ENCODE data around the gene FCHSD2.
A peak's percentile ranks its signal among the peaks of the same experiment; 100 is the strongest.

The FCHSD2 gene

DNA sequence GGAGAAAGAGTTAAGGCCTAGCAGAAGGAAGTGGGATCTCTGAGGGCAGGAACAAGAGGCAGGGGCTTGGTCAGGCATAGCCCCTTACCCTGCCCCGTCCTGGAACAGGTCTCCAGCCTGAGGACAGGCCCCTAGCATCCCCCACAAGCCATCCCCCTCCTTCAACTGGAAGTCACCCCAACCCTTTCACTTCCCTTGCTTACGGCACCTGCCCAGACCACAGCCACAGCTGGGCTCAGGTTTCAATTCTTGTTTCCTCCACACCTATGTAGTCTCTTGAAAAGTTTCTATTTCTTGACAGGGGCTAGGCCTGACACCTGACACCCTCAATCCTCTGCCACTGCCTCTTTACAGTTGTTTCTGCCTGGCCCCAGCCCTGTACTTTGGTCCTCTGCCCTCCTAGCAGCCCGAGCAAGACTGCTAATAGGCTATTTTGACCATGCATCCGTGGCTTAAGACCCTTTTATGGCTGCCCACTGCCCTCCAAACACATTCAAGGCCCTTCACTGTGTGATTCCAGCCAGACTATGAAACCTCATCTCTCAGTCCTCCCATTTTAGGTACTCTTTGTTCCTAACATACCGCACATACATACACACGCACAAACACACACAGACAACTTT lies 10.9 kb upstream of the FCHSD2 start:
- peak; percentile 36 to 89 (median 84) for DNase-seq
- Histone ChIP-seq H3K36me3 (ENCODE audit: control insufficient read depth in 4 of 4, insufficient read depth in 4 of 4, low read length in 3 of 4) (no peaks in the 10 kb centered on the region), H3K27me3 (replicated peaks in 2 of 5; ENCODE audit: control insufficient read depth in 4 of 5, insufficient read depth in 5 of 5, low read length in 4 of 5) (no peaks in the 10 kb centered on the region), H3K4me1 (ENCODE audit: control extremely low read depth in 1 of 4, control insufficient read depth in 4 of 4, insufficient read depth in 4 of 4, low read length in 3 of 4) (peaks cover 22 to 98% (median 86%) of the 10 kb centered on the region in 4 experiments), H3K4me3 (ENCODE audit: control insufficient read depth in 1 of 7, extremely low read depth in 1 of 7, insufficient read depth in 4 of 7, low read depth in 2 of 7, low read length in 6 of 7) (no peak overlapping the region), H3K27ac (ENCODE audit: insufficient read depth in 1 of 2, low read depth in 1 of 2, low read length in 2 of 2, poor library complexity in 1 of 2, severe bottlenecking in 2 of 2) (peak overlapping the region; percentile 81 to 87), H3K9me3 (ENCODE audit: control extremely low read depth in 1 of 5, control insufficient read depth in 4 of 5, insufficient read depth in 2 of 5, low read depth in 1 of 5, low read length in 4 of 5) (no peaks in the 10 kb centered on the region)
- 64% methylated on average over 5 of the region's 6 CpGs for WGBS (ENCODE audit: insufficient coverage)
- ChIA-PET POLR2A (interaction anchor here (0.6 to 5.3 kb wide), 3 partner anchors 10 to 12 kb away, joined by 3 to 55 read pairs (median 7); partner anchors contain the start of gene FCHSD2), CTCF (interaction anchor here (1.2 to 2.6 kb wide), 4 partner anchors 10 to 27 kb away, joined by 3 to 17 read pairs (median 5); partner anchors contain the start of gene FCHSD2)

DNA sequence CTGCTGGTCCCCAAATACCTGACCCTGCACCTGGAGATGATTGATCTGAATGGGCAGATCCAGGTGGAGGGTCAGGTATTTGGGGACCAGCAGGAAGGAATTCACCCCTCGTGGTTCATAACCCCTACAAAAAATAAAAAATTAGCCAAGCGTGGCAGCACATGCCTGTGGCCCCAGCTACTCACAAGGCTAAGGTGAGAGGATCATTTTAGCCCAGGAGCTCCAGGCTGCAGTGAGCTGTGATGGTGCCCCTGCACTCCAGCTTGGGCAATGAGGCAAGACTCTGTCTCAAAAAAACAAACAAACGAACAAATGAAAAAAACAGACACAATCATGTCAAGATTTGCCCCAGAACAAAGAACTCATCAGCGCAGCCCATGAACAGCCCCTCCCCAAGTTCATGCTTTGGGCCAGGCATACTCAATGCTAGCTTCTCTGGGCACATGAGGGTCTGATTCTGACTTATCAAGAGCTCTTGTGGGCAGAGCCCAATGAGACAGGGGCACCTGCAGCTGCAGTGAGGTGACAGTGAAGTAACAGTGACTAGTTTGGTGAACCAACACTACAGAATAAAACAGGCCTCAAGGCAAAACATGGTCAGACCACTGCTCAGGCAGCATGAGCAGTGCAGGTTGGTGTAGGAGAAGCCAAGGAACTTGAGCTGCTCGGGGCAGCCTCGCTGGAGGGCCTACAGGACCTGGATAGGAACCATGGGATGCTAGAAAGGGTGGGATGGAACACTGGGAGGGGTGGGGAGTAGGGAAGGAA lies 10.2 kb upstream of the FCHSD2 start:
- Histone ChIP-seq H3K27ac (ENCODE audit: insufficient read depth in 1 of 2, low read depth in 1 of 2, low read length in 2 of 2, poor library complexity in 1 of 2, severe bottlenecking in 2 of 2) (peak overlapping the region; percentile 81 to 87), H3K9me3 (ENCODE audit: control extremely low read depth in 1 of 5, control insufficient read depth in 4 of 5, insufficient read depth in 2 of 5, low read depth in 1 of 5, low read length in 4 of 5) (no peaks in the 10 kb centered on the region), H3K27me3 (replicated peaks in 2 of 5; ENCODE audit: control insufficient read depth in 4 of 5, insufficient read depth in 5 of 5, low read length in 4 of 5) (no peaks in the 10 kb centered on the region), H3K4me1 (ENCODE audit: control extremely low read depth in 1 of 4, control insufficient read depth in 4 of 4, insufficient read depth in 4 of 4, low read length in 3 of 4) (peaks cover 25 to 98% (median 86%) of the 10 kb centered on the region in 4 experiments), H3K36me3 (ENCODE audit: control insufficient read depth in 4 of 4, insufficient read depth in 4 of 4, low read length in 3 of 4) (no peaks in the 10 kb centered on the region), H3K4me3 (ENCODE audit: control insufficient read depth in 1 of 7, extremely low read depth in 1 of 7, insufficient read depth in 4 of 7, low read depth in 2 of 7, low read length in 6 of 7) (no peak overlapping the region)
- ChIA-PET CTCF (interaction anchor here (0.9 to 2.6 kb wide), 5 partner anchors 9 to 28 kb away, joined by 3 to 17 read pairs (median 3); partner anchors contain the start of gene FCHSD2), POLR2A (interaction anchor here (1.2 to 5.3 kb wide), 2 partner anchors 10 to 37 kb away, joined by 3 to 55 read pairs; partner anchors contain the start of gene FCHSD2)
- DNase-seq, result peak in 2 of 3 donors; percentile 28 to 40
- 81% methylated on average over 4 of the region's 6 CpGs for WGBS (ENCODE audit: insufficient coverage)

- Histone ChIP-seq H3K4me3 (ENCODE audit: control insufficient read depth in 1 of 7, extremely low read depth in 1 of 7, insufficient read depth in 4 of 7, low read depth in 2 of 7, low read length in 6 of 7) (no peak overlapping the region), H3K9me3 (ENCODE audit: control extremely low read depth in 1 of 5, control insufficient read depth in 4 of 5, insufficient read depth in 2 of 5, low read depth in 1 of 5, low read length in 4 of 5) (no peaks in the 10 kb centered on the region), H3K36me3 (ENCODE audit: control insufficient read depth in 4 of 4, insufficient read depth in 4 of 4, low read length in 3 of 4) (no peaks in the 10 kb centered on the region), H3K27ac (ENCODE audit: insufficient read depth in 1 of 2, low read depth in 1 of 2, low read length in 2 of 2, poor library complexity in 1 of 2, severe bottlenecking in 2 of 2) (peak overlapping the region in 1 of 2 experiments; percentile 3), H3K27me3 (replicated peaks in 2 of 5; ENCODE audit: control insufficient read depth in 4 of 5, insufficient read depth in 5 of 5, low read length in 4 of 5) (no peaks in the 10 kb centered on the region), H3K4me1 (ENCODE audit: control extremely low read depth in 1 of 4, control insufficient read depth in 4 of 4, insufficient read depth in 4 of 4, low read length in 3 of 4) (peaks cover 27 to 98% (median 85%) of the 10 kb centered on the region in 4 experiments)
- POLR2A ChIA-PET, result interaction anchor here (1.2 to 5.3 kb wide), 2 partner anchors 9 to 38 kb away, joined by 3 to 55 read pairs; partner anchors contain the start of gene FCHSD2
- CTCF ChIA-PET, result interaction anchor here (0.8 to 3.7 kb wide), 6 partner anchors 9 to 26 kb away, joined by 3 to 16 read pairs (median 6); partner anchors contain the start of gene FCHSD2
- no peak for DNase-seq
- WGBS (ENCODE audit: insufficient coverage), result 98% methylated on average over 6 of the region's 6 CpGs
Observed at GRCh38 chr11:73151416-73151815, 9.3 kb upstream of the FCHSD2 start.

DNA sequence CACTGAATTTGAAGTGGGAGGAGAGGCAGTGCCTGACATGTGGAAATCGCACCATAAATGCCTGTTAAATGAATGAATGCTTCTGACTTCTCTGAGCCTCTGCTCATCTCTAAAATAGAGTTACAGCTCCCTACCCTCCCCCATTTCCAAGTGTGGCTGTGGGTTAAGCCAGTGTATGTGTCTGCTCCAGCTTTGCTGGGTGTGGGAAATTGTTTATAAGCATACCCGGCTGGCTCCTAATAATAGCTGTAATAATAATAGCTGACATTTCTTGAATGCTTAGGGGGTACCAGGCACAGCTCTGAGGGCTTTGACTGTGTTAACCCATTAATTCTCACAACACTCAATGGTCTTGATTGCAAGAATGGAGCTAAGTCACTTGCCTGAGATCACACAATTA lies 7.0 kb upstream of the FCHSD2 start:
- no CpG with 5 or more reads among the region's 2 CpGs for WGBS (ENCODE audit: insufficient coverage)
- CTCF ChIA-PET, result interaction anchor here (1.2 to 5.6 kb wide), 3 partner anchors 9 to 23 kb away, joined by 3 to 36 read pairs (median 16); no protein-coding TSS in a partner anchor
- H3K4me3 ChIP-seq (ENCODE audit: control insufficient read depth in 1 of 7, extremely low read depth in 1 of 7, insufficient read depth in 4 of 7, low read depth in 2 of 7, low read length in 6 of 7), result no peak overlapping the region
- peaks cover 37 to 97% (median 83%) of the 10 kb centered on the region in 4 experiments for H3K4me1 ChIP-seq (ENCODE audit: control extremely low read depth in 1 of 4, control insufficient read depth in 4 of 4, insufficient read depth in 4 of 4, low read length in 3 of 4)
- no peaks in the 10 kb centered on the region for H3K9me3 ChIP-seq (ENCODE audit: control extremely low read depth in 1 of 5, control insufficient read depth in 4 of 5, insufficient read depth in 2 of 5, low read depth in 1 of 5, low read length in 4 of 5)
- POLR2A ChIA-PET, result interaction anchor here (0.8 kb wide), 1 partner anchor 46 kb away, joined by 3 read pairs; no protein-coding TSS in a partner anchor
- no peaks in the 10 kb centered on the region for H3K36me3 ChIP-seq (ENCODE audit: control insufficient read depth in 4 of 4, insufficient read depth in 4 of 4, low read length in 3 of 4)
- no peaks in the 10 kb centered on the region for H3K27me3 ChIP-seq (replicated peaks in 2 of 5; ENCODE audit: control insufficient read depth in 4 of 5, insufficient read depth in 5 of 5, low read length in 4 of 5)
- DNase-seq, result no peak
- H3K27ac ChIP-seq (ENCODE audit: insufficient read depth in 1 of 2, low read depth in 1 of 2, low read length in 2 of 2, poor library complexity in 1 of 2, severe bottlenecking in 2 of 2), result no peak overlapping the region

GRCh38 chr11:73147771-73148681 lies 5.9 kb upstream of the FCHSD2 start:
- DNase-seq, result peak in 1 of 3 donors; percentile 42
- ChIA-PET POLR2A (no interaction called here), CTCF (interaction anchor here (3.7 to 8.0 kb wide), 3 partner anchors 10 to 30 kb away, joined by 16 to 108 read pairs (median 36); no protein-coding TSS in a partner anchor)
- Histone ChIP-seq H3K27me3 (replicated peaks in 2 of 5; ENCODE audit: control insufficient read depth in 4 of 5, insufficient read depth in 5 of 5, low read length in 4 of 5) (no peaks in the 10 kb centered on the region), H3K9me3 (ENCODE audit: control extremely low read depth in 1 of 5, control insufficient read depth in 4 of 5, insufficient read depth in 2 of 5, low read depth in 1 of 5, low read length in 4 of 5) (no peaks in the 10 kb centered on the region), H3K27ac (ENCODE audit: insufficient read depth in 1 of 2, low read depth in 1 of 2, low read length in 2 of 2, poor library complexity in 1 of 2, severe bottlenecking in 2 of 2) (peak overlapping the region; percentile 29 to 50), H3K4me3 (ENCODE audit: control insufficient read depth in 1 of 7, extremely low read depth in 1 of 7, insufficient read depth in 4 of 7, low read depth in 2 of 7, low read length in 6 of 7) (no peak overlapping the region), H3K4me1 (ENCODE audit: control extremely low read depth in 1 of 4, control insufficient read depth in 4 of 4, insufficient read depth in 4 of 4, low read length in 3 of 4) (peaks cover 37 to 97% (median 83%) of the 10 kb centered on the region in 4 experiments), H3K36me3 (ENCODE audit: control insufficient read depth in 4 of 4, insufficient read depth in 4 of 4, low read length in 3 of 4) (no peaks in the 10 kb centered on the region)
- 70% methylated on average over 10 of the region's 15 CpGs for WGBS (ENCODE audit: insufficient coverage)

GRCh38 chr11:73145986-73146575 lies 4.0 kb upstream of the FCHSD2 start:
- CTCF ChIA-PET, result interaction anchor here (0.8 to 8.0 kb wide), 9 partner anchors 11 to 319 kb away, joined by 3 to 108 read pairs (median 4); no protein-coding TSS in a partner anchor
- no peak for DNase-seq
- WGBS (ENCODE audit: insufficient coverage), result 97% methylated on average over 5 of the region's 6 CpGs
- POLR2A ChIA-PET, result interaction anchor here (0.5 to 1.0 kb wide), 2 partner anchors 32 to 129 kb away, joined by 3 read pairs; no protein-coding TSS in a partner anchor
- H3K9me3 ChIP-seq (ENCODE audit: control extremely low read depth in 1 of 5, control insufficient read depth in 4 of 5, insufficient read depth in 2 of 5, low read depth in 1 of 5, low read length in 4 of 5), result no peaks in the 10 kb centered on the region
- H3K27ac ChIP-seq (ENCODE audit: insufficient read depth in 1 of 2, low read depth in 1 of 2, low read length in 2 of 2, poor library complexity in 1 of 2, severe bottlenecking in 2 of 2), result peak overlapping the region in 1 of 2 experiments; percentile 11
- H3K4me1 ChIP-seq (ENCODE audit: control extremely low read depth in 1 of 4, control insufficient read depth in 4 of 4, insufficient read depth in 4 of 4, low read length in 3 of 4), result peaks cover 35 to 82% (median 70%) of the 10 kb centered on the region in 4 experiments
- H3K4me3 ChIP-seq (ENCODE audit: control insufficient read depth in 1 of 7, extremely low read depth in 1 of 7, insufficient read depth in 4 of 7, low read depth in 2 of 7, low read length in 6 of 7), result no peak overlapping the region
- H3K27me3 ChIP-seq (replicated peaks in 2 of 5; ENCODE audit: control insufficient read depth in 4 of 5, insufficient read depth in 5 of 5, low read length in 4 of 5), result no peaks in the 10 kb centered on the region
- H3K36me3 ChIP-seq (ENCODE audit: control insufficient read depth in 4 of 4, insufficient read depth in 4 of 4, low read length in 3 of 4), result no peaks in the 10 kb centered on the region

Measured in common myeloid progenitor, CD34-positive (primary cell).